ENCODE measurements around the gene C15orf39.

DNA sequence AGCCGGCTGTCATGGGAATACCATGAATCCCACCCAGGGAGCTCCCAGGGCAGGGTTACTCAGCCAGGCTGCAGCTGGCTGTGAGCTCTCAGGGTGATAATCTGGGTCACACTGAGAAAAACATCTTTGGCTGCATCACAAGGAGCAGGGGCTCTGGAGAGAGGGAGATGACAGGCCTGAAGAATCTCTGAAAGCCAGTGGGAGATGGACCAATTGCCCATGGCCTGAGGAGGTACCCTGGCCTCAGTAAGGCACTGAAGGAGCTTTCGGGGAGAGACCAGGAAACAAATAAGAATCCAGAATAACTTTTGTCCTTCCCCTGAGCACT is 28.3 kb downstream of the C15orf39 start:
- TF ChIP-seq NFE2L1 (tag; IDR thresholded peaks at IDR 0.05; ENCODE audit: borderline replicate concordance, low read depth) (no peak), ZBED1 (IDR thresholded peaks at IDR 0.05) (no peak), ZNF253 (CRISPR knock-in tag; conservative IDR thresholded peaks at IDR 0.05) (no peak), ZNF76 (CRISPR knock-in tag; IDR thresholded peaks at IDR 0.05; ENCODE audit: borderline replicate concordance) (no peak), MECOM (CRISPR knock-in tag; IDR thresholded peaks at IDR 0.05) (no peak)
